ENCODE results near the gene NME5. TPM values are rescaled to one million over a fixed set of nuclear protein-coding genes. Genes with fewer than 3 reads are reported as not detected.

NME5 gene
- total RNA-seq, 2 donors from 2014 or later: 1.0 to 3.8 TPM

GRCh38 chr5:138132543-138132942 lies 6.7 kb downstream of the NME5 start:
- no peaks in the 10 kb centered on the region for H3K27me3 ChIP-seq
- no peak for DNase-seq (ENCODE audit: low spot score)
- H3K27ac ChIP-seq: no peak overlapping the region
- TF ChIP-seq, protein P1, sequence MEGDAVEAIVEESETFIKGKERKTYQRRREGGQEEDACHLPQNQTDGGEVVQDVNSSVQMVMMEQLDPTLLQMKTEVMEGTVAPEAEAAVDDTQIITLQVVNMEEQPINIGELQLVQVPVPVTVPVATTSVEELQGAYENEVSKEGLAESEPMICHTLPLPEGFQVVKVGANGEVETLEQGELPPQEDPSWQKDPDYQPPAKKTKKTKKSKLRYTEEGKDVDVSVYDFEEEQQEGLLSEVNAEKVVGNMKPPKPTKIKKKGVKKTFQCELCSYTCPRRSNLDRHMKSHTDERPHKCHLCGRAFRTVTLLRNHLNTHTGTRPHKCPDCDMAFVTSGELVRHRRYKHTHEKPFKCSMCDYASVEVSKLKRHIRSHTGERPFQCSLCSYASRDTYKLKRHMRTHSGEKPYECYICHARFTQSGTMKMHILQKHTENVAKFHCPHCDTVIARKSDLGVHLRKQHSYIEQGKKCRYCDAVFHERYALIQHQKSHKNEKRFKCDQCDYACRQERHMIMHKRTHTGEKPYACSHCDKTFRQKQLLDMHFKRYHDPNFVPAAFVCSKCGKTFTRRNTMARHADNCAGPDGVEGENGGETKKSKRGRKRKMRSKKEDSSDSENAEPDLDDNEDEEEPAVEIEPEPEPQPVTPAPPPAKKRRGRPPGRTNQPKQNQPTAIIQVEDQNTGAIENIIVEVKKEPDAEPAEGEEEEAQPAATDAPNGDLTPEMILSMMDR (IDR thresholded peaks at IDR 0.05): no peak
- H3K4me3 ChIP-seq: no peak overlapping the region
- H3K36me3 ChIP-seq: no peaks in the 10 kb centered on the region
- H3K4me1 ChIP-seq: no peaks in the 10 kb centered on the region
- H3K9me3 ChIP-seq: no peaks in the 10 kb centered on the region

DNA sequence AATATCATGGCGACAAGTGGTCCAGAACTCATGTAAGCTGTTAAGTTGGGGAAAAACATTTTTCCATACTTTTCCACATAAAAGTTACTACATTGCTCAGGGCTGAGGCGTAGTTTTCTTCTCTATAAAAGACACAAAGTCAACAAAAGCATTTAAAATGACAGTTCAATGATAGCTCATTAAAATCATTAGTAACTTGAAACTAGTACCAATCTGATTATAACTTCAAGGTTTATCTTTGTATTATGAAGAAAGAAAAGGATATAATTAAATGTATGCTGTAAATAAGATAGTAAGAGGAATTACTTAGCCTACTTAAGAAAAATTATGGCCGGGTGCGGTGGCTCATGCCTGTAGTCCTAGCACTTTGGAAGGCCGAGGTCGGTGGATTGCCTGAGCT lies 9.9 kb downstream of the NME5 start:
- TF ChIP-seq, protein P1 (IDR thresholded peaks at IDR 0.05): no peak
- Histone ChIP-seq H3K4me1 (no peaks in the 10 kb centered on the region), H3K4me3 (no peak overlapping the region), H3K27ac (no peak overlapping the region), H3K27me3 (no peaks in the 10 kb centered on the region), H3K9me3 (no peaks in the 10 kb centered on the region), H3K36me3 (no peaks in the 10 kb centered on the region)
- DNase-seq (ENCODE audit: low spot score): no peak

DNA sequence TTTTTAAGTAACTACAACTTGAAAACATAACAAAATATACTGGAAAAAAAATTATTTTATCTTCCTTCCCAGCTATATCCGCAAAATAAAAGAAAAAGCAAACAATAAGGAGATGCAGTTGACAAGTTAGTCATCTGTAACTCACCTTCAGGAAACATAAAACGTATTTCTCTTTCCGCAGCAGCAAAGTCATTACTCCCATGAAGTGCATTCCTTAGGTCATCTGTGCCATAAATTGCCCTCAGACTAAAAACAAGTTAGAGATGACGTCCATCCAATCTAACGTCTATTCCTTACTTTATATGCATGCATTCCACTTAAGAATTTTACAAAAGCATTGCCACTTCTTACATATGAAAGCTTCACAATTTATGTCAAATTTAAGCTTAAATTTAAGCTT lies 10.9 kb downstream of the NME5 start:
- Histone ChIP-seq H3K27me3 (no peaks in the 10 kb centered on the region), H3K9me3 (no peaks in the 10 kb centered on the region), H3K27ac (no peak overlapping the region), H3K4me3 (no peak overlapping the region), H3K36me3 (no peaks in the 10 kb centered on the region), H3K4me1 (no peaks in the 10 kb centered on the region)
- no peak for DNase-seq (ENCODE audit: low spot score)
- TF ChIP-seq, protein P1 (IDR thresholded peaks at IDR 0.05): no peak

DNA sequence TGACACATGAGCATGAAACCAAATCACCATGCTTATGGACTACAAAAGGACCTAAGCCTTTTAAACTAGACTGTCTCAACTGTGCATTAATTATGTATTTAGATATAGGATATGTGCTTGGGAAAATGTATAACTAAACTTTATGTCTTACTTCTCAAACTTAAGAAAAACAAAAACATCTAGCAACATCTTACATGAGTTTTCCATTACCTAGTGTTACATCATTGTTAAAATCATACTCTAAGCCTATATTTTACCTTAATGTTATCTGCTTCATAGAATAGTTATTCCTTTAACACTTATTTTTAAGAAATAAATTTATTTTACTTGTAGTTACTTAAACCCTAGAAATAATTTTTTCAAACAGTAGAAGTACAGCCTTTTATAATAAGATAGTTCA lies 24.0 kb downstream of the NME5 start:
- Histone ChIP-seq H3K9me3 (no peaks in the 10 kb centered on the region), H3K4me3 (no peak overlapping the region), H3K27ac (no peak overlapping the region), H3K27me3 (no peaks in the 10 kb centered on the region), H3K4me1 (no peaks in the 10 kb centered on the region), H3K36me3 (no peaks in the 10 kb centered on the region)
- TF ChIP-seq, protein P1 (IDR thresholded peaks at IDR 0.05): no peak
- no peak for DNase-seq (ENCODE audit: low spot score)

- TF ChIP-seq, protein P1 (IDR thresholded peaks at IDR 0.05): no peak
- H3K27me3 ChIP-seq: no peaks in the 10 kb centered on the region
- H3K9me3 ChIP-seq: no peaks in the 10 kb centered on the region
- no peaks in the 10 kb centered on the region for H3K4me1 ChIP-seq
- no peak overlapping the region for H3K4me3 ChIP-seq
- DNase-seq (ENCODE audit: low spot score): no peak
- no peak overlapping the region for H3K27ac ChIP-seq
- no peaks in the 10 kb centered on the region for H3K36me3 ChIP-seq
Measured at GRCh38 chr5:138111937-138112336, 27.3 kb downstream of the NME5 start.

DNA sequence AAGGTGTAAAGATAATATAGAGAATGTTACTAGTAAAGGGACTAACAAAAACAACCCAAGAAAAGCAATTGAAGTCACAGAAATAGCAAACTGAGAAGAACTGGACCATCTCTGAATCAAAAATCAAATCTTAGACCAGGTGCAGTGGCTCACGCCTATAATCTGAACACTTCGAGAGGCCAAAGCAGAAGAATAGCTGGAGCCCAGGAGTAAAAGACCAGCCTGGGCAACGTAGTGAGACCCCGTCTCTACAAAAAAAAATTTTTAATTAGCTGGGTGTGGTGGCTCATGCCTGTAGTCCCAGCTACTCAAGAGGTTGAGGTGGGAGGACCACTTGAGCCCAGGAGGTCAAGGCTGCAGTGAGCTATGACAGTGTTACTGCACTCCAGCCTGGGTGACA lies 28.0 kb downstream of the NME5 start:
- Histone ChIP-seq H3K4me1 (no peaks in the 10 kb centered on the region), H3K9me3 (no peaks in the 10 kb centered on the region), H3K27me3 (no peaks in the 10 kb centered on the region), H3K27ac (no peak overlapping the region), H3K4me3 (no peak overlapping the region), H3K36me3 (no peaks in the 10 kb centered on the region)
- DNase-seq (ENCODE audit: low spot score): no peak
- TF ChIP-seq, protein P1 (IDR thresholded peaks at IDR 0.05): no peak

All from right atrium auricular region (tissue), 2 donors.